Right ventricle myocardium superior (tissue), 1 donor: ENCODE data around the gene ZNF710. TPM values are rescaled to one million over a fixed set of nuclear protein-coding genes. Genes with fewer than 3 reads are reported as not detected.
A peak's percentile ranks its signal among the peaks of the same experiment; 100 is the strongest.
"Not testable (repeated sequence)": the region's sequence is repeated elsewhere in the genome, so short reads cannot be mapped to it uniquely, and the experiment has no call there.

Experiments
- ATAC-seq: fragments of 200-7000 bp; cut with Tn5 transposase; one replicate; pipeline ENCODE4 v1.9.1; 2020; ENCODE audit warnings: mild to moderate bottlenecking; ENCODE audit not compliant: poor library complexity
- DNase-seq: peaks from one replicate; pipeline ENCODE4 v3.0.0-alpha.2; 2020
- intact Hi-C: fragments of 100-400 bp; cut with DNase I; formaldehyde crosslinking; loops from one replicate; pipeline ENCODE4 v1.11.2; 2022
- microRNA-seq: library from miRNA; unstranded; fragments of <30 nt; microRNA quantifications from one replicate; pipeline ENCODE4 v1.2.0, GENCODE V29; 2020
- total RNA-seq: library from RNA; stranded (reverse); fragmentation: NEBNext Ultra II Directional; extraction: Animal tissue kit (Norgen Biotek cat#: 25700); gene quantifications from one replicate; pipeline ENCODE4 v1.2.1, GENCODE V29; 2021
- donor health status: DM: no; HTN: yes; CAD: no; lungs with severe emphysema.

The ZNF710 gene
- total RNA-seq, 1 donor from 2014 or later: 4.9 TPM

GRCh38 chr15:90104551-90104950 lies 103.4 kb downstream of the ZNF710 start:
- no peak for DNase-seq
- ATAC-seq: no peak
- intact Hi-C loops: loop anchor here (5.0 kb wide), 1 partner anchor 128 kb away; the partner anchor contains the start of genes CIB1 and GDPGP1

- intact Hi-C loops: no loop called here
Observed at GRCh38 chr15:90105521-90105920, 104.4 kb downstream of the ZNF710 start.

GRCh38 chr15:90106522-90107117 lies 105.5 kb downstream of the ZNF710 start:
- intact Hi-C loops: no loop called here
- ATAC-seq (peak; percentile 57), DNase-seq (peak; percentile 75)

More at GRCh38 chr15:90105521-90105920, 104.4 kb downstream of the ZNF710 start:
- DNase-seq: no peak
- no peak for ATAC-seq

GRCh38 chr15:90108038-90108437 lies 106.9 kb downstream of the ZNF710 start:
- ATAC-seq, intact Hi-C loops, DNase-seq: not testable (repeated sequence)

DNA sequence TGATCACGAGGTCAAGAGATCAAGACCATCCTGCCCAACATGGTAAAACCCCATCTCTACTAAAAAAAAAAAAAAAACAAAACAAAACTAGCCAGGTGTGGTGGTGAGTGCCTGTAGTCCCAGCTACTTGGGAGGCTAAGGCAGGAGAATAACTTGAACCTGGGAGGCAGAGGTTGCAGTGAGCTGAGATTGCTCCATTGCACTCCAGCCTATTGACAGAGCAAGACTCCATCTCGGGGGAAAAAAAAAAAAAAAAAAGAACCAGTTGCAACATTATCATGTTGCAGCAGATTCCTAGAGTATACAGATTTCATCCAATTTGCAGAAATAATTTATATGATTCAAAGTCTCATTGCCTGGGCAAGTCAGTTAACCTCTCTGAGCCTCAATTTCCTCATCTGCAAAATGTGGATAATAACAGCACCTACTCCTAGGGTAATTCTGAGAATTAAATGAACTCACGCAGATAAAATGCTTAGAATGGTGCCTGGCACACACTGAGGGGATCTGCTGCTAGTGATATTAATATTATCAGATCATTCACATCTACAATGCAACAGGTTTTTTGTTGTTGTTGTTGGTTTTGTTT lies 108.1 kb downstream of the ZNF710 start:
- intact Hi-C loops, DNase-seq, ATAC-seq: not testable (repeated sequence)

DNA sequence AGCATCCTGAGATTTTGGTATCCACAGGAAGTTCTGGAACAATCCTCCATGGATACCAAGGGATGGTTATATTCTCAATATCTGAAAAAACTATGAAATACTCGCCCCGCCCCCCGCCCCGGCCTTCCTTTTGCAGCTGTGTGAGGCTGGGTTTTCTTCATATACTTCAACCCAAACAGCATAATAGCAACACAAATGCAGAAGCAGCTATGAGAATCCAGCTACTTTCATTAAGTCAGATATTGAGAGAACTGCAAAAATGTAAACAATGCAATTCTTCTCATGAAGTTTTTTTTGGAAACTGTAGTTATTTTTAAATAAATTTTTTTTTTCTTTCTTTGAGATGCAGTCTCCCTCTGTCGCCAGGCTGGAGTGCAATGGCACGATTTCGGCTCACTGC lies 112.0 kb downstream of the ZNF710 start:
- DNase-seq (no peak), ATAC-seq (no peak)
- intact Hi-C loops: no loop called here

GRCh38 chr15:90114451-90114901 lies 113.4 kb downstream of the ZNF710 start:
- no peak for ATAC-seq
- DNase-seq: no peak
- intact Hi-C loops: no loop called here

DNA sequence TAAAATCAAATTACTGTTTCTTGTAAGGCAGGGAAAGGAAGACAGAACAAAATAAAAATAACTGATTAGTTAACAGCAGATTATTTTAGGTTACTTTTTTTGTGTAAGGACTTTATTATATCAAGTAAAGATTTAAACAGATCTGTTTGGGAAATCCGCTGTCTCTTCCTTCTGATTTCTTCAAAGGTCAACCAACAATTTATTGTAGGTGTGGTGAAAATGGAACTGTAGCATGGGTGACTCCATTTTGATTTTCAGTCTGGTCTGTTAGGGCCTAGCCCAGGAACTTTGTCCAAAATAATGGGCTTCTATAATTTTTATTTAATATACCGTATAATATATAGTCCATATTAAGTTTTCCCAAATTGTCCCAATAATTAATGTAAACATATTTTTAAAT lies 114.7 kb downstream of the ZNF710 start:
- intact Hi-C loops: no loop called here
- no peak for DNase-seq
- ATAC-seq: no peak

- intact Hi-C loops: no loop called here
- no peak for ATAC-seq
- DNase-seq: no peak
Observed at GRCh38 chr15:90119367-90119766, 118.2 kb downstream of the ZNF710 start.

GRCh38 chr15:90121086-90121485 lies 120.0 kb downstream of the ZNF710 start:
- intact Hi-C loops: no loop called here
- DNase-seq (no peak), ATAC-seq (no peak)

GRCh38 chr15:90124507-90124906 lies 123.4 kb downstream of the ZNF710 start:
- DNase-seq (no peak), ATAC-seq (no peak)
- intact Hi-C loops: no loop called here

- DNase-seq (no peak), ATAC-seq (no peak)
- intact Hi-C loops: no loop called here
Observed at GRCh38 chr15:90126022-90126421, 124.9 kb downstream of the ZNF710 start.

GRCh38 chr15:90126596-90127435 lies 125.7 kb downstream of the ZNF710 start:
- DNase-seq (peak; percentile 83), ATAC-seq (peak; percentile 92)
- intact Hi-C loops: no loop called here

GRCh38 chr15:90130291-90130690 lies 129.2 kb downstream of the ZNF710 start:
- no peak for DNase-seq
- intact Hi-C loops: no loop called here
- no peak for ATAC-seq

Small RNA genes within 50 kb of the gene (microRNA-seq; reads per million reads assigned to microRNA genes)
- not detected for gene MIR3174

Other genes starting within 250 kb of the ZNF710 start
- gene MESP2, start 225.0 kb upstream of the ZNF710 start, total RNA-seq: 0.13 TPM
- gene ANPEP, start 186.5 kb upstream of the ZNF710 start, total RNA-seq: 6.6 TPM
- gene AP3S2, start 107.3 kb upstream of the ZNF710 start, total RNA-seq: 47.5 TPM
- gene ARPIN, start 88.4 kb upstream of the ZNF710 start, total RNA-seq: 10.6 TPM
- 1,067 TPM for gene IDH2, start 101.1 kb downstream of the ZNF710 start, total RNA-seq
- gene SEMA4B, start 200.0 kb downstream of the ZNF710 start, total RNA-seq: 24.6 TPM
- gene CIB1, start 232.6 kb downstream of the ZNF710 start, total RNA-seq: 71.6 TPM
- gene GDPGP1, start 232.9 kb downstream of the ZNF710 start, total RNA-seq: 9.1 TPM
- gene TTLL13, start 248.2 kb downstream of the ZNF710 start, total RNA-seq: not detected